ENCODE data around the gene GSG1L. TPM values are rescaled to one million over a fixed set of nuclear protein-coding genes. Genes with fewer than 3 reads are reported as not detected.

GSG1L gene
- total RNA-seq, 3 donors from 2014 or later, result not detected

DNA sequence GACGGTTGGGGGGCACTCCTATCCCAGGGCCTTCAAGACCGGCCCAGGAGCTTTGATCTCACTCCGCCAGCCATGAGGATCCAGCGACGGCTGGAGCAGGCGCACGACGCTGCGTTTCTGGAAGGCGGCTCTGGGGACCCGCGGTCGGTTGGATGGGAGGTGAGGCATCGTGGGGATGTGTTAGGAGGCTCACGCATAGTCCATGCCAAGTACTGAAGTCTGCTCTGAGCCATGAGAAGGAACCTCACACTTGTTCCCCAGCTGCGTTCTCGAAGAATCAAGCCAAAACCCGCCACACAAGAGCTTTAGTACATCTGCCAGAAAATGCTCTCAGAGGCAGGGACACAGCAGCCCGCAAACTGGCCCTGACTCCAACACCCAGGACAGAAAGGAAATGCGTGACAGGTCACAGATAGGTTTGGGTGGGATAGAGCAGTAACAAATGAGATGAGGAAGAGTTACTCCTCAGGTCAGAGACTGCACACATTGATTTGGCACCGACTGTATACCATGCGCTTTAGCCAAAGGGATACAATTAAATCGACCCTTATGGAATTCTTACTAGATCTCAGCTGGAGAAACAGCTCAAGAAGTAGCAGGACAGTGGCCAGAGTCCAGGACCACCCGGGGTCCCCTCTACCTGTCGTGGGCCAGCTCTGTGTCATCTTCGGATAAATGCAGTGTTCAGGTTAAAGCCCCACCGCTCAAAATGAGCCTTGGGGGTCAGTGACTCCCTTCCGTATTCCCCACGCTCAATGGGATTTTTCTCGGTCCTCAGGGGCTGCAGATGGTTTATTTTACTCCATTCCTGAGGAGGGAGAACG lies 6.7 kb upstream of the GSG1L start:
- no peak for DNase-seq (ENCODE audit: low spot score in 2 of 2)
- Histone ChIP-seq H3K4me3 (no peak overlapping the region), H3K4me1 (no peaks in the 10 kb centered on the region), H3K9me3 (no peaks in the 10 kb centered on the region), H3K27ac (no peak overlapping the region), H3K27me3 (no peaks in the 10 kb centered on the region), H3K36me3 (no peaks in the 10 kb centered on the region)
- TF ChIP-seq, protein P1, sequence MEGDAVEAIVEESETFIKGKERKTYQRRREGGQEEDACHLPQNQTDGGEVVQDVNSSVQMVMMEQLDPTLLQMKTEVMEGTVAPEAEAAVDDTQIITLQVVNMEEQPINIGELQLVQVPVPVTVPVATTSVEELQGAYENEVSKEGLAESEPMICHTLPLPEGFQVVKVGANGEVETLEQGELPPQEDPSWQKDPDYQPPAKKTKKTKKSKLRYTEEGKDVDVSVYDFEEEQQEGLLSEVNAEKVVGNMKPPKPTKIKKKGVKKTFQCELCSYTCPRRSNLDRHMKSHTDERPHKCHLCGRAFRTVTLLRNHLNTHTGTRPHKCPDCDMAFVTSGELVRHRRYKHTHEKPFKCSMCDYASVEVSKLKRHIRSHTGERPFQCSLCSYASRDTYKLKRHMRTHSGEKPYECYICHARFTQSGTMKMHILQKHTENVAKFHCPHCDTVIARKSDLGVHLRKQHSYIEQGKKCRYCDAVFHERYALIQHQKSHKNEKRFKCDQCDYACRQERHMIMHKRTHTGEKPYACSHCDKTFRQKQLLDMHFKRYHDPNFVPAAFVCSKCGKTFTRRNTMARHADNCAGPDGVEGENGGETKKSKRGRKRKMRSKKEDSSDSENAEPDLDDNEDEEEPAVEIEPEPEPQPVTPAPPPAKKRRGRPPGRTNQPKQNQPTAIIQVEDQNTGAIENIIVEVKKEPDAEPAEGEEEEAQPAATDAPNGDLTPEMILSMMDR (IDR thresholded peaks at IDR 0.05), result no peak
- TF ChIP-seq POLR2AphosphoS5 (IDR thresholded peaks at IDR 0.05) (no peak), POLR2A (IDR thresholded peaks at IDR 0.05) (no peak)
- intact Hi-C loops (cut with DNase I; ENCODE audit: low total_unique reads), result no loop called here

DNA sequence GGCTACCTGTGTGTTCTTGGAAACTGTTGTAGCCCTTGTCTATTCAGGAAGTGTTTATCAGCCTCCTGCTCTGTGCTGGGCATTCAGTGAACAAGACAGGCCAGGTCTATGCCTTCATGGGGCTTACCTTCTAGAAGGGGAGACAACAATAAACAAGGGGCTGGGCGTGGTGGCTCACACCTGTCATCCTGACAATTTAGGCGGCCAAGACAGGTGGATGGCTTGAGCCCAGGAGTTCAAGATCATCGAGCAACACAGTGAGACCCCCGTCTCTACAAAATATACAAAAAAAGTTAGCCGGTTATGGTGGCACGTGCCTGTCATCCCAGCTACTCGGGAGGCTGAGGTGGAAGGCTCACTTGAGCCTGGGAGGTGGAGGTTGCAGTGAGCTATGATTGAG lies 5.5 kb upstream of the GSG1L start:
- Histone ChIP-seq H3K4me3 (no peak overlapping the region), H3K27ac (no peak overlapping the region), H3K36me3 (no peaks in the 10 kb centered on the region), H3K9me3 (no peaks in the 10 kb centered on the region), H3K27me3 (peaks cover 0 to 11% of the 10 kb centered on the region in 2 donors), H3K4me1 (no peaks in the 10 kb centered on the region)
- TF ChIP-seq, protein P1 (IDR thresholded peaks at IDR 0.05), result no peak
- TF ChIP-seq POLR2AphosphoS5 (IDR thresholded peaks at IDR 0.05) (no peak), POLR2A (IDR thresholded peaks at IDR 0.05) (no peak)
- DNase-seq (ENCODE audit: low spot score in 2 of 2), result no peak
- intact Hi-C loops (cut with DNase I; ENCODE audit: low total_unique reads), result no loop called here

DNA sequence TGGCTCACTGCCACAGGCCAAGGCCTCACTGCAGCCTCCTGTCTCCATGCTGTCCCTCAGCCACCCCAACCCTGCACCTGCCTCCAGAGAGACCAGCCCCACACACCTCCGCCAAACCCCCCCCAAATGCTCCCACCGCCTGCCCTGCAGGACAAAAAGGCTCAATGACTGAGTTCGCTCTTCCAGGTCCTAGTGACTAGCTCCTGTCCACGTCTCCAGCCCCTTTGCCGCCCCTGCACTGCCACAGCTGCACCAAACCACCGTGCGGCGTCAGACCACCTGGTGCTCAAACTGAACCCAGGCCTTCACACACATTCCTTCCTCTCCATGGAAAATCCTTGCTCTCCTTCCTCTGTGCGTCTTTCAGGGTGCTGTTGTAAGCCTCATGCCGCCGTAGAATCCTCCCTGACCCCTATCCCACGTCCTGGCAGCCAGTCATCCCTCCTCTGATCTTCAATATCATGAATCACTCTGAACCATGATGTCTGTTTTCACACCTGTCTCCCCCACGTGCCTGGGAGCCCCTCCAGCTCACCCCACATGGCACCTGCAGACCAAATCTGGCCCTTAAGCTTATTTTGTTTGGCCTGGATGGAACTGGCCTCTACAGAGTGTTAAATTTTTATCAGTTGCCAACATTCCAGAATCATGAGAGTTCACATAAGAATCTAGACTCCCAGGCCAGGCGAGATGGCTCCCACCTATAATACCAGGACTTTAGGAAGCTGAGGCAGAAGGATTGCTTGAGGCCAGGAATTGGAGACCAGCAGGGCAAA lies 4.3 kb upstream of the GSG1L start:
- H3K4me1 ChIP-seq, result no peaks in the 10 kb centered on the region
- no peaks in the 10 kb centered on the region for H3K36me3 ChIP-seq
- no peak overlapping the region for H3K27ac ChIP-seq
- TF ChIP-seq POLR2AphosphoS5 (IDR thresholded peaks at IDR 0.05) (no peak), POLR2A (IDR thresholded peaks at IDR 0.05) (no peak)
- TF ChIP-seq, protein P1 (IDR thresholded peaks at IDR 0.05), result no peak
- peaks cover 0 to 17% of the 10 kb centered on the region in 2 donors for H3K27me3 ChIP-seq
- no peak overlapping the region for H3K4me3 ChIP-seq
- no peaks in the 10 kb centered on the region for H3K9me3 ChIP-seq
- DNase-seq (ENCODE audit: low spot score in 2 of 2), result no peak
- intact Hi-C loops (cut with DNase I; ENCODE audit: low total_unique reads), result no loop called here

DNA sequence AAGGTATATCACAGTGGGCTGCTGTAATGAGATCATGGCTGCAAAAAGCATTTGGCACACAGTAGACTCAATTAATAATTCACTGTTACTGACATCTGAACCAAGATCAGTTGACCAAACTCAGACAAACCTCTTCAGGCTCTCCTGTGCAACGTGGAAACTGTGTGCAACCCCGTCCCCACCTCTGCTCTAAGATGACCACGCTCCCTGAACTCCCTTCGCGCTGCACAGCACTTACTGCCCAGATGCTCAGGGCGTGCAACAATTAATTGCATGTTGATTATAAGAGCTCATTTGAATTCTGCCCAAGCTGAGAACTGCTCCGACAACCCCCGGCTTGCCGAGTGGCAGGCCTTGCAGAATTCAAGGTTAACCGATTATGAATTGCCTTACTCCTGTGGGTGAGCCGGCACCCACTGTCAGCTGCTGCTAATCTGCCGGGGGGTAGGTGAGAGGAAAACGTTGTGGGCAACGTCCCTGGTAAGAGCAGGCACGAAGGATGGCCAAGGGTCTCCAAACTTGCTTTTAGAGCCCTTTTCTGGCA lies 1.3 kb upstream of the GSG1L start:
- Histone ChIP-seq H3K4me3 (no peak overlapping the region), H3K27me3 (peaks cover 4 to 47% of the 10 kb centered on the region in 2 donors), H3K4me1 (no peaks in the 10 kb centered on the region), H3K27ac (no peak overlapping the region), H3K9me3 (no peaks in the 10 kb centered on the region), H3K36me3 (no peaks in the 10 kb centered on the region)
- no peak for DNase-seq (ENCODE audit: low spot score in 2 of 2)
- intact Hi-C loops (cut with DNase I; ENCODE audit: low total_unique reads), result no loop called here
- TF ChIP-seq POLR2AphosphoS5 (IDR thresholded peaks at IDR 0.05) (no peak), POLR2A (IDR thresholded peaks at IDR 0.05) (no peak)
- TF ChIP-seq, protein P1 (IDR thresholded peaks at IDR 0.05), result no peak

DNA sequence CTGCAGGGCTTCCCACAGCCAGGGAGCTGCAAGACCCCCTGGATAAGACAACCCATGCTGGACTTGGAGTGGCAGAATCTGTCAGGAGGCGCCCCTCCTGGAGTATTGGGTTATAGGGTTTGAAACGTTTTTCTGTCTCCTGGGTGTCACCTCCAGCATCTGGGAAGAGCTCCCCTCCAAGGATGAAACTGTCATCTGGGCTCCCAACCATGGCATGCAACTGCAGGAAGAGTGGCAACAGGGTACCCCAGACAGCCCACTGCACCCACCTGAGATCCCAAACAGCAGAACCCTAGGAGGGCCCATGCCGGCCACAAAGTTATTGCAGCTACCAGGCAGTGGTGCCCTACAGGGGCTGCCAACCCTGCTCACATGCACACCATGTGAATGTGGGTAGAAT lies 636 bp upstream of the GSG1L start:
- Histone ChIP-seq H3K4me3 (no peak overlapping the region), H3K9me3 (no peaks in the 10 kb centered on the region), H3K27ac (no peak overlapping the region), H3K36me3 (no peaks in the 10 kb centered on the region), H3K27me3 (peaks cover 4 to 53% of the 10 kb centered on the region in 2 donors), H3K4me1 (no peaks in the 10 kb centered on the region)
- DNase-seq (ENCODE audit: low spot score in 2 of 2), result no peak
- intact Hi-C loops (cut with DNase I; ENCODE audit: low total_unique reads), result no loop called here
- TF ChIP-seq, protein P1 (IDR thresholded peaks at IDR 0.05), result no peak
- no peak for TF ChIP-seq POLR2AphosphoS5 (IDR thresholded peaks at IDR 0.05)
